Dendritic cell treated with granulocyte-macrophage colony-stimulating factor and Interleukin-4, amounts not matched to agents 40 ng/mL and 50 ng/mL, for 4 days (primary cell): ENCODE measurements around the gene TEX14.
A peak's percentile ranks its signal among the peaks of the same experiment; 100 is the strongest.
"Not testable (repeated sequence)": the region's sequence is repeated elsewhere in the genome, so short reads cannot be mapped to it uniquely, and the experiment has no call there.

Experiments
- H3K27ac Mint-ChIP-seq: one replicate; pipeline ENCODE4 v1.8.0; 2022; ENCODE audit warnings: mild to moderate bottlenecking, mixed read lengths
- H3K27me3 Mint-ChIP-seq: one replicate; pipeline ENCODE4 v1.8.0; 2022; ENCODE audit warnings: mild to moderate bottlenecking, mixed read lengths
- H3K36me3 Mint-ChIP-seq: one replicate; pipeline ENCODE4 v1.8.0; 2022; ENCODE audit warnings: low read depth, mixed read lengths
- H3K4me1 Mint-ChIP-seq: one replicate; pipeline ENCODE4 v1.8.0; 2022; ENCODE audit warnings: low read depth, mixed read lengths
- H3K4me3 Mint-ChIP-seq: one replicate; pipeline ENCODE4 v1.8.0; 2022; ENCODE audit warnings: mild to moderate bottlenecking, moderate library complexity, mixed read lengths
- H3K9me3 Mint-ChIP-seq: one replicate; pipeline ENCODE4 v1.8.0; 2022; ENCODE audit warnings: mixed read lengths
- intact Hi-C: fragments of 100-400 bp; cut with micrococcal nuclease; formaldehyde crosslinking; loops from one replicate; pipeline ENCODE4 v1.15.0; 2022

TEX14 gene

DNA sequence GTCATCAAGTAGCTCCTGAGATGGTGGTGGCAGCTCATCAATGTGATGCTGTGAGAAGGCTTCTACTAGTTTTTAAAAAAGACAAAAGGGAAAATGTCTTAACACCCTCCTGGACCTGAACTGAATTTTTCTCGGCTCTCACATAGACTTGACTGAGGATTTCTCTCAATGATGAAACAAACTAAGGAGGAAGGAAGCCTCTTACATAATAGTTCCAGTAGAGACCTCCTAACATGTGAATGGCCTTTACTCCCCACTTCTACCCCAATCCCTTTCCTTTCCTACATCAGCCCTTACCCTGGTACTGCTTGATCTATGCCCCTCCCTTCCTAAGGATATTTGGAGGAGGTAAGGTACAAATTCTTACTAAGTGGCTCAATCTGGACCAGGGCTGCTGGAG, 122.6 kb downstream of the TEX14 start:
- Mint-ChIP-seq H3K4me3 (no peak overlapping the region), H3K4me1 (peaks cover 39% of the 10 kb centered on the region), H3K27me3 (peaks cover 2% of the 10 kb centered on the region), H3K27ac (no peak overlapping the region), H3K36me3 (no peaks in the 10 kb centered on the region), H3K9me3 (no peaks in the 10 kb centered on the region)
- intact Hi-C loops = no loop called here

DNA sequence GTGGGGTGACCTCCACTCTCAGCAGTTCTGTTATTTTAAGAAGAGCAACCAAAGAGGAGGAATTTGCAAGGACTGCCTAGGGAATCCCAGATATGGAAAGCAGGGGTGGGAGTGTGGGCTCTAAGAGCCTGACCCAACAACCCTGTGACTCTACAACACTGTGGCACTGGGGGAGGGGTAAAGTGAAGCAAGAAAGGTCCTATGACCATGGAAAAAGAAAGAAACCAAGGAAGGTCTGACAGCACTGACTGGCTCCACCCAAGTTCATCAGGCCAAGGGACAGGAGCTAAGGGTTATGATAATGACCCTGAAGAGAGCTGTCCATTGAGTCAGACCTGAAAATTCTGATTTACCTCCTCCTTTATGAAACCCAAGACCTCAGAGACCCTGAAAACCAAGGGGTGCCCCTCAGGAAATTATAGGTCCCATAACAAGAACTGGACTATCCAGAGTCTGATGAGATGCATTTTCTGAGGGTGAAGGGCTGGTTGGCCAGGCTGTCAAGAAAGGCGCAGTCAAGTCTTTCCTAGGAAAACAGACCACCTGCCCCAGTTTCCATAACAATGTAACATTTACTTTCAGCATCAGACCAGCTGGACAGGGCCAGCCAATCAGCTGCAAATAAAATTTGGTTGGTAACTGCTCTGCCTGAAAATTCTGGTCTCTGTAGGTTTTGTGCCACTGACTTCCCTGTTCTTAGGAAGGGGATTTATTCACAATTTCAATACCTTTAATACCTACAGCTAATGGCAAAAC, 123.6 kb downstream of the TEX14 start:
- peaks cover 2% of the 10 kb centered on the region for H3K27me3 Mint-ChIP-seq
- H3K9me3 Mint-ChIP-seq = no peaks in the 10 kb centered on the region
- H3K36me3 Mint-ChIP-seq = no peaks in the 10 kb centered on the region
- peaks cover 46% of the 10 kb centered on the region for H3K4me1 Mint-ChIP-seq
- H3K4me3 Mint-ChIP-seq = no peak overlapping the region
- H3K27ac Mint-ChIP-seq = no peak overlapping the region
- intact Hi-C loops = no loop called here

DNA sequence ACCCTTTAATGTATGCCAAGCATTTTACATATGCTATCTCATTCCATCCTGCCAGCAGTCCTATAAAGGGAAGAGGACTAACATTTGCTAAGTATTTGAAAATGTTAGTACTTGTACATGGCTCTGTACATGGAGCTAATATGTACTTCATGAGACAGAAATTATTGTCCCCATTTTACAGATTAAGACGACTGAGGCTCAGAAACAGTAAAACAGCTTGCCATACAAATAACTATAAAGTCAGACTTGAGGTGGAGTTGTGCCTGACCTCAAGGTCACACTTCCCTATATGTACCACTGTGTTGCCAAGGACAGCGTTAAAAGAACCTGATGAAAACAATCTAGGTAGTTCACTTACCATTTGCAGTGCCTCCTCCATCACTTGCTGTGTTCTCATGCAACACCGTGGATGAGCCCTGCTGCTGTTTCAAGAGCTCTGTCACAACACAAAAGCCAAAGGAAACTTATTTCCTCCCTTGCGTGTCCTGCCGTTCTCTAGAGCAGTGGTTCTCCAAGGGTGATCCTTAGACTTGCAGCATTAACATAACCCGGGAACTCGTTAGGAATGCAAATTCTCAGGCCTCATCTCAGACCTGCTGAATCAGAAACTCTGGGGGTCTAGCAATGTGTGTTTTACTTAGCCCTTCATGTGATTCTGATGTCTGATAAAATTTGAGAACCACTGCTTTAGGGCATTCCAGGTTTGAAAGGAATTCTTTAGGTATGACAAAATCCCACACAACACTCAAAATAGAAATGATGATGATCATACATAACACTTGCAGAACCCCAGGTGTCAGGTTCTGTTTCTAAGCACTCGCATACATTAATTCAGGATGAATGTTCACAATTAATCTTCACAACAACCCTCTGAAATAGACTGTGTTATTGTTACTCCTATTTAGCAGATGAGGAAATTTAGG, 126.2 kb downstream of the TEX14 start:
- peaks cover 38% of the 10 kb centered on the region for H3K4me1 Mint-ChIP-seq
- intact Hi-C loops = no loop called here
- H3K4me3 Mint-ChIP-seq = no peak overlapping the region
- H3K9me3 Mint-ChIP-seq = no peaks in the 10 kb centered on the region
- no peak overlapping the region for H3K27ac Mint-ChIP-seq
- no peaks in the 10 kb centered on the region for H3K36me3 Mint-ChIP-seq
- H3K27me3 Mint-ChIP-seq = peaks cover 2% of the 10 kb centered on the region

DNA sequence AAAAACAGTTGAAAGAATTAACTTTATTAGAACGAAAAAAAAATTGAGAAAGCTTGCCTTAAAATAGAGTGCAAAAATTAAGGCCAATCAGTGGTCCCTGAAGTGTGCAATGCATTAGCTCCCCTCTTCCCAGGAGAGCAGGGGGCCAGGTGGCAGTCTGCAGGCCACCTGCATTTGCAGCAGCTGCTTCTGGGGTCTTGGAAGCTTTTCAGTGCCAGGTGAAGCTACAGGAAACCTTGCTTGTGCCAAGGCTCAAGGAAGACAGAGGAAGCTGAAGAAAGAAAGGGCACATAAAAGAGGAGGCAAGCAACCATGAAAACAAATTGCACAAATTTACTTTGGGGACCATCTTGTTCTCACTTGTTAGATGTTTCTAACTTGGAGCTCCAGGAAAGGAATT, 126.9 kb downstream of the TEX14 start:
- H3K36me3 Mint-ChIP-seq = no peaks in the 10 kb centered on the region
- H3K9me3 Mint-ChIP-seq = no peaks in the 10 kb centered on the region
- H3K27ac Mint-ChIP-seq = no peak overlapping the region
- H3K27me3 Mint-ChIP-seq = peaks cover 2% of the 10 kb centered on the region
- H3K4me1 Mint-ChIP-seq = peaks cover 38% of the 10 kb centered on the region
- no peak overlapping the region for H3K4me3 Mint-ChIP-seq
- intact Hi-C loops = no loop called here

DNA sequence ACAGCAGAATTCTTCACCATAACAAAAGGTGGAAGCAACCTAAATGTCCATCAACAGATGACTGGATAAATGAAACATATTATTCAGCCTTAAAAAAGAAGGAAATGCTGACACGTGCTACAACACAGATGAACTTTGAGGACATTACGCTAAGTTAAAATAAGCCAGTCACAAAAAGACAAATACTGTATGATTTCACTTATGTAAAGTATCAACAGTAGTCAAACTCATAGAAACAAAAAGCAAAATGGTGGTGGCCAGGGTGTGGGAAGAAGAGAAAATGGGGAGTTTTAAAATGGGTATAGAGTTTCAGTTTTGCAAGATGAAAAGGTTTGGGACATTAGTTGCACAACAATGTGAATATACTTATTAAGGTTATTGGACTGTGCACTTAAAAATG, 127.6 kb downstream of the TEX14 start:
- Mint-ChIP-seq H3K27me3 (peaks cover 2% of the 10 kb centered on the region), H3K4me3 (no peak overlapping the region), H3K27ac (no peak overlapping the region), H3K9me3 (no peaks in the 10 kb centered on the region), H3K4me1 (peaks cover 35% of the 10 kb centered on the region), H3K36me3 (no peaks in the 10 kb centered on the region)
- intact Hi-C loops = no loop called here

DNA sequence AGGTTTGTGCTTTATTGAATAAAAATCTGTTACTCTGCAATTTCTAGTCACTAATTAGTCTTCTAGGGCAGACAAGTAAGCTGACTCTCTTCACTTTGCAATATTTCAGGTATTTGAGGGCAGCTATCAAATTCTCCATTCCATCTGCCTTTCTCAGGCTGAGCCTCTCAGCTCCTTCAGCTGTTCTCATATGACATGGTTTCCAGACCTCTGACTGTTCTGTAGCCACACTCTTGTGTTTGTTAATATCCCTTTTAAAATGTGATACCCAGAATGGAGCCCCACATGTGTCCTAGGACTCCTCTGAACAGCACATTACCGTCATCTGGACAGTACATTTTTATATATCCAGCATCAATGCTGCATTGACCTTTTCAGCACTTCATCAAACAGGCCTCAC, 131.3 kb downstream of the TEX14 start:
- Mint-ChIP-seq H3K36me3 (no peaks in the 10 kb centered on the region), H3K27ac (no peak overlapping the region), H3K4me3 (no peak overlapping the region), H3K4me1 (peaks cover 29% of the 10 kb centered on the region), H3K27me3 (peaks cover 6% of the 10 kb centered on the region), H3K9me3 (no peaks in the 10 kb centered on the region)
- intact Hi-C loops = no loop called here

DNA sequence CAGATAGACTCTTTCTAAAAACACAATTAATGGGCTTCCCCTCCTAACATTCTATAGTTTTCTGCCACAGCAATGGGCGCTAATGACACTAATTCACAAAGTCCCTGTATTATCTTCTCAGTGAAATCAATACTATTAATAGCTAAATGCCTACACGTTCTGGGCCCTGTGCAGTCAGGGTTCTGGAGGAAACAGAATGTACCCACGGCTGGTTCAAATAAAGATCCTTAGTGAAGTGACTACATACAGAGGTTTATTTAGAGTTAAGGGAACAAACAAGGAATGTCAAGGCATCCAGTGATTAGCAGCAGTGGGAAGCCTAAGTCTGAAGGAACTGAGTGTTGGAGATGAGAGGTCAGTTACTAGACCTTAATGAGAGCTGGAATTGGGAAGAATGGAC, 133.9 kb downstream of the TEX14 start:
- Mint-ChIP-seq H3K36me3 (no peaks in the 10 kb centered on the region), H3K4me1 (peaks cover 17% of the 10 kb centered on the region), H3K4me3 (no peak overlapping the region), H3K27ac (no peak overlapping the region), H3K9me3 (no peaks in the 10 kb centered on the region), H3K27me3 (peaks cover 5% of the 10 kb centered on the region)
- intact Hi-C loops = no loop called here

DNA sequence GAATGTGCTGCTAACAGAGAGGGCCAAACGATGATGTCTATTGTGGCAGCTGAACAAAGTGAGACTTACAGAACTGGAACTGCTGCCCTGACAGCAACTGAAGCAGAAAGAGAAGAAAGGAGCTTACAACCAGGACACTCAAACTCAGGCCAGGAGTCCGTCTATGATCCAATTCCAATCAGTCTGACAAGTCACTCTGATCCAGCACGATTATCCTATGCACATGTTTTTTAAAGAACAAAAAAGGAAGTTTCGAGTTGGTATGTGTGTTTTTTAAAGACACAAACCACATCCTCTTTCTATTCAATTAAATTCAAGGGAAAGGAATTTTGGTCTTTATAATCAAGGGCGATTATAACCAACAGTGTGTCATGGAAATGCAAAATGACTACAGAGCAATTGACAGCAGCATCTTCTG, 135.0 kb downstream of the TEX14 start:
- peaks cover 17% of the 10 kb centered on the region for H3K4me1 Mint-ChIP-seq
- peak overlapping the region; percentile 46 for H3K27ac Mint-ChIP-seq
- H3K36me3 Mint-ChIP-seq = no peaks in the 10 kb centered on the region
- peaks cover 15% of the 10 kb centered on the region for H3K27me3 Mint-ChIP-seq
- H3K9me3 Mint-ChIP-seq = no peaks in the 10 kb centered on the region
- intact Hi-C loops = no loop called here
- H3K4me3 Mint-ChIP-seq = no peak overlapping the region

DNA sequence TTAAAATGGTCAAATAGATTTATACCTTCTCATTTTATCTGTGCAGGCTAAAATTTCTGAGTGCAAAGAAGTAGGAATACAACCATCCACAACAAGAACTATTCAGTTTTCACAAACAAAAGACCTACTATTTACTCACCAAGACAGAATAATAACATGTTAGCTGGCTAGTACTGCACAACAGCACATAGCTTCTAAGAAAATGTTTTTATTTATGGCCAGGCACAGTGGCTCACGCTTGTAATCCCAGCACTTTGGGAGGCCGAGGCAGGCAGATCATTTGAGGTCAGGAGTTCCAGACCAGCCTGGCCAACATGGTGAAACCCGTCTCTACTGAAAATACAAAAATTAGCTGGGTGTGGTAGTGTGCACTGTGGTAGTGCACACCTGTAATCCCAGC, 136.7 kb downstream of the TEX14 start:
- H3K4me3 Mint-ChIP-seq, intact Hi-C loops: not testable (repeated sequence)

DNA sequence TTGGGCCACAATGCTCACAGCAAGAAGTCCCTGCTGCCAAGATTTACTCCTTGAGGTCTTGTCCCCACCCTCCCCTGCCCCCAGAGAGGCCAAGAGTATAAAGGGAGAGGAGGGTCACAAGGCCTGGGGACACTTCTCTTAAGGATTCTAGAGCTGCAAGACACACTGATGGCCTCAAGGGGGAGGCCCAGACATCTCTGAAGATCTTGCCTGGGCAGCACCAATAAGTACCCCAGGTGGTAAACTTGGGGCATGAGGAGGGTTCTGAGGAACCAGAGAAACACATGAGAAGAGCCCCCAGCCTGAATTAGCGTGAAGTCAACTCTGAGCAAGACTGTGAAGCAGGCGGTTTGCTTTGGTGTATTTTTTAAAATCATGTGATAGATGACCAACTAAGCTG, 150.6 kb downstream of the TEX14 start:
- no peak overlapping the region for H3K4me3 Mint-ChIP-seq
- peaks cover 26% of the 10 kb centered on the region for H3K27me3 Mint-ChIP-seq
- peaks cover 20% of the 10 kb centered on the region for H3K4me1 Mint-ChIP-seq
- no peaks in the 10 kb centered on the region for H3K36me3 Mint-ChIP-seq
- no peaks in the 10 kb centered on the region for H3K9me3 Mint-ChIP-seq
- H3K27ac Mint-ChIP-seq = no peak overlapping the region
- intact Hi-C loops = no loop called here

More for the DNA sequence above, 136.7 kb downstream of the TEX14 start:
- Mint-ChIP-seq H3K27me3 (peaks cover 18% of the 10 kb centered on the region), H3K4me1 (peaks cover 25% of the 10 kb centered on the region)
- H3K27ac Mint-ChIP-seq, H3K36me3 Mint-ChIP-seq, H3K9me3 Mint-ChIP-seq: not testable (repeated sequence)

DNA sequence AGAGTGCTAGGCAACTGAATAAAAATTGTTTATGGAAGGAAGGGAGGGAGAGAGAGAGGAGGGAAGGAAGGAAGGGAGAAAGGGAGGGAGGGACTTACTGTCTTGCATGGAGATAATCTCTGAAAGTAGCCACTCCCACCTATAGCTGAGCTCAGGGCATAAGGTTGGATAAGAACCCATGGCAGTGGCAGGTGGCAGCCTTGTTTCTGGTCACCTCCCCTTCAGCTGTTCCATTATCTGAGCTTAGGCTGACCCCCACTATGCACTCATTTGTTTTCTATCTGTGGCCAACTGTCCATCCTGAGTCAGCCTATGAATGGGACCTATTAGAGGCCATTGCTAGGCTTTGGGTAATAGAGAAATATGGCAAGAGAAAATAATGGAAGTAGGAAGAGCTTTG, 152.1 kb downstream of the TEX14 start:
- Mint-ChIP-seq H3K4me3 (no peak overlapping the region), H3K27me3 (peaks cover 21% of the 10 kb centered on the region), H3K27ac (no peak overlapping the region), H3K9me3 (no peaks in the 10 kb centered on the region), H3K36me3 (no peaks in the 10 kb centered on the region), H3K4me1 (peaks cover 36% of the 10 kb centered on the region)
- intact Hi-C loops = no loop called here

DNA sequence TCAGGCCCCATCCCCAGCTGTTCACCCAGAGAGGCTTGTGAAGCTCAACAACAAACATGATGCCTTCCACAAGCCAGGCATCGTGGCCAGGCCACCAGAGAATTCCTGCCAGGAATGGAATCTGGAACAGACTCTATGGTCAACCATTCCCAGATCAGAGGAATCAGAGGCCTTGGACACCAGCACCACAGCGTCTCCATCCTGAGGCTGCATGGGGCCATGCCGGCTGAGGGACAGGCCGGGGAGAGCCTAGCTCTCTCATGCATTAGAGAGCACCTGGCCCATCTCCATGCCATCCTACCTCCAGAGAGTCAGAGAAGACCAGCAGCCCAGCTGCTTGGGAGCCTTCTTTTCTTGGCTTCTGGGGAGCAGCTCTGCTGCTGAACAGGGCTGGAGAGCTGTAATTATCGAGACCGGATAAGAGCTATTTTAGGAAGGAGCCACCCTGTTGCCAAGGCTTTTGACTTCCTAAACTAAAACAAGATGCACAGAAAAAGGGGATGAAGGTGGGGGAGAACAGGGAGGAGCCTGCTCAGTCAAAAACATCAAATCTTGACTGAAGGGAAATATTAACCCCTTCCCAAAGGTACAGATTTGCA, 152.9 kb downstream of the TEX14 start:
- Mint-ChIP-seq H3K4me3 (no peak overlapping the region), H3K9me3 (no peaks in the 10 kb centered on the region), H3K36me3 (no peaks in the 10 kb centered on the region), H3K27ac (no peak overlapping the region), H3K4me1 (peaks cover 44% of the 10 kb centered on the region), H3K27me3 (peaks cover 19% of the 10 kb centered on the region)
- intact Hi-C loops = no loop called here

DNA sequence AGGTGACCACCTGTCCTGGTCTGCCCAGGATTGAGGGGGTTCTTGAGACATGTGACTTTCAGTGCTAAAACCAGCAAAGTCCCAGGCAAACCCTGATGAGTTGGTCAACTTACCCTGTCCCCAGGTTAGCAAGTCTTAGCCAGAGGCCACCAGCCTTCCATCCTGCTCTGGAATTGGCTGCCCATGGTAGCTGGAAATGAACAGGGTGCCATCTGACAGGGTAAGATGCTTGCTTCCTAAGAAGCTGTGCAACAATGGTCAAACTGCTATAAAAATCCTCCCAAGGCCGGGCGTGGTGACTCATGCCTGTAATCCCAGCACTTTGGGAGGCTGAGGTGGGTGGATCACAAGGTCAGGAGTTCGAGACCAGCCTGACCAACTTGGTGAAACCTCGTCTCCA, 154.6 kb downstream of the TEX14 start:
- Mint-ChIP-seq H3K4me1 (peaks cover 60% of the 10 kb centered on the region), H3K27ac (no peak overlapping the region), H3K36me3 (no peaks in the 10 kb centered on the region), H3K9me3 (no peaks in the 10 kb centered on the region), H3K27me3 (peaks cover 25% of the 10 kb centered on the region), H3K4me3 (no peak overlapping the region)
- intact Hi-C loops = no loop called here

DNA sequence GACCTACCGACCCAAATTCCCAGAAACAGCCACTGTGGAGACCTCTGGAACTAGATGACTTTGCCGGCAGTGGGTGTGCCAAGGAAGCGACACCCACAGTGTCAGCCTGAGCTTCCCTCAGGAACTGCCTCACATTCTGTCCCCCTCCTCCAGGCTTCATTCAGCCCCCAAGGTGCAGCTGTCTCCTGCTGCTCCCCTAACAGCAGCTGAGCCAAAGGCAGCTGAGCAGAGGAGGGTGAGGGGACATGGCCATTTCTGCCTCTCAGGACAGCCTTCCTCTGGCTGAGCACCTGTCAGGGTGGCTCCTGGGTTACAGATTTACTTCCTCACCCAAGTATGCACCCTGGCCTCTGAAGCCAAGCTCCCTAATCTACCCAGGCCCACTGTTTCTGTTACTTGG, 155.3 kb downstream of the TEX14 start:
- H3K36me3 Mint-ChIP-seq = no peaks in the 10 kb centered on the region
- no peak overlapping the region for H3K27ac Mint-ChIP-seq
- H3K4me1 Mint-ChIP-seq = peaks cover 62% of the 10 kb centered on the region
- H3K9me3 Mint-ChIP-seq = no peaks in the 10 kb centered on the region
- no peak overlapping the region for H3K4me3 Mint-ChIP-seq
- intact Hi-C loops = no loop called here
- H3K27me3 Mint-ChIP-seq = peaks cover 24% of the 10 kb centered on the region
